HepG2 (cell line): Measurements from ENCODE around the gene JAGN1. TPM values are rescaled to one million over a fixed set of nuclear protein-coding genes. Genes with fewer than 3 reads are reported as not detected.

ENCODE experiments used
- AGO2 ChIP-seq: fragments of 200-400 bp; formaldehyde crosslinking; optimal IDR thresholded peaks from 2 replicates; pipeline ENCODE3; 2017; ENCODE audit warnings: mild to moderate bottlenecking, low read depth, low read length, moderate library complexity
- GATA4 ChIP-seq: sonication (generic); IDR thresholded peaks from 2 replicates; pipeline ENCODE4 v1.6.1; 2016; ENCODE audit warnings: antibody characterized with exemption, low read depth, borderline replicate concordance
- SCMH1 ChIP-seq: sonication (generic); formaldehyde crosslinking; IDR thresholded peaks from 2 replicates; pipeline ENCODE4 v1.9.0; 2021; ENCODE audit warnings: missing genetic modification reagents, mild to moderate bottlenecking, borderline replicate concordance
- ZNF543 ChIP-seq: sonication (generic); formaldehyde crosslinking; IDR thresholded peaks from 2 replicates; pipeline ENCODE4 v1.4.0; 2020; ENCODE audit warnings: mild to moderate bottlenecking, missing genetic modification reagents
- ZNF557 ChIP-seq: sonication (generic); formaldehyde crosslinking; IDR thresholded peaks from 2 replicates; pipeline ENCODE4 v1.4.0; 2020; ENCODE audit warnings: missing genetic modification reagents
- ZNF746 ChIP-seq: sonication (generic); formaldehyde crosslinking; IDR thresholded peaks from 2 replicates; pipeline ENCODE4 v1.8.0; 2022; ENCODE audit warnings: mild to moderate bottlenecking, missing genetic modification reagents
- ZNF782 ChIP-seq: sonication (generic); formaldehyde crosslinking; IDR thresholded peaks from 2 replicates; pipeline ENCODE4 v1.4.0; 2020; ENCODE audit warnings: missing genetic modification reagents, mild to moderate bottlenecking, borderline replicate concordance
- polyA plus RNA-seq, 8 experiments: library from polyadenylated mRNA; depleted of rRNA in 3 of 8; stranded (reverse) in 7 of 8; unstranded in 1 of 8; fragments of >200 nt; fragmentation: Illumina TruSeq in 4 of 8; extraction: Trizol in 4 of 8; gene quantifications; 2 replicates each; pipeline versions ENCODE4 v1.2.1 to v1.2.3, GENCODE V29; 2011 to 2016; ENCODE audit warnings: low read depth in 4 of 8, missing spikeins in 1 of 8, mixed read lengths in 1 of 8; ENCODE audit not compliant: insufficient read depth in 1 of 8
- total RNA-seq, 5 experiments: library from RNA; depleted of rRNA; stranded (reverse); fragments of >200 nt; fragmentation: Illumina TruSeq; extraction: Trizol; gene quantifications; 2 replicates each; pipeline ENCODE4 v1.2.3, GENCODE V29; 2016; ENCODE audit warnings: low read depth in 1 of 5
- TF ChIP-seq, protein P1 (sequence below): sonication (generic); formaldehyde crosslinking; IDR thresholded peaks from 2 replicates; pipeline ENCODE4 v1.5.0; 2020; ENCODE audit warnings: mild to moderate bottlenecking, missing genetic modification reagents, borderline replicate concordance
- TF ChIP-seq, protein P2 (sequence below): IDR thresholded peaks from 2 replicates; pipeline ENCODE4 v1.6.1; 2016; ENCODE audit warnings: low read depth, missing genetic modification reagents, missing compliant biosample characterization
- TF ChIP-seq, protein P3 (sequence below): sonication (generic); formaldehyde crosslinking; IDR thresholded peaks from 2 replicates; pipeline ENCODE4 v1.5.0; 2020; ENCODE audit warnings: missing genetic modification reagents
- TF ChIP-seq, protein P4 (sequence below): sonication (generic); formaldehyde crosslinking; IDR thresholded peaks from 2 replicates; pipeline ENCODE4 v1.4.0; 2020; ENCODE audit warnings: missing genetic modification reagents
- TF ChIP-seq, protein P5 (sequence below): sonication (generic); formaldehyde crosslinking; IDR thresholded peaks from 2 replicates; pipeline ENCODE4 v1.8.0; 2023; ENCODE audit warnings: mild to moderate bottlenecking, missing genetic modification reagents

The JAGN1 gene
- total and polyA plus RNA-seq, 2 of the 13 experiments (the other 11 are each of a cell fraction or from before 2014, with no cell fraction given): 49.9 to 50.9 TPM

DNA sequence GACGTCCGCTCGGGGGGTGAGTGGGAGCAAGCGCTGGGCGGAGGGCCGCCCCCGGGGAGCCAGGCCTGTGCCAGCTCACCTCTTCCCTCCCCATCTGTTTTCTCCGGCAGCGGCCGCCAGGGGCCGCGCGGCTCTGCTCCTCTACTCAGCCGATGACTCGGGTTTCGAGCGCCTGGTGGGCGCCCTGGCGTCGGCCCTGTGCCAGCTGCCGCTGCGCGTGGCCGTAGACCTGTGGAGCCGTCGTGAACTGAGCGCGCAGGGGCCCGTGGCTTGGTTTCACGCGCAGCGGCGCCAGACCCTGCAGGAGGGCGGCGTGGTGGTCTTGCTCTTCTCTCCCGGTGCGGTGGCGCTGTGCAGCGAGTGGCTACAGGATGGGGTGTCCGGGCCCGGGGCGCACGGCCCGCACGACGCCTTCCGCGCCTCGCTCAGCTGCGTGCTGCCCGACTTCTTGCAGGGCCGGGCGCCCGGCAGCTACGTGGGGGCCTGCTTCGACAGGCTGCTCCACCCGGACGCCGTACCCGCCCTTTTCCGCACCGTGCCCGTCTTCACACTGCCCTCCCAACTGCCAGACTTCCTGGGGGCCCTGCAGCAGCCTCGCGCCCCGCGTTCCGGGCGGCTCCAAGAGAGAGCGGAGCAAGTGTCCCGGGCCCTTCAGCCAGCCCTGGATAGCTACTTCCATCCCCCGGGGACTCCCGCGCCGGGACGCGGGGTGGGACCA, 42.6 kb downstream of the JAGN1 start (continued):
- TF ChIP-seq, protein P1, sequence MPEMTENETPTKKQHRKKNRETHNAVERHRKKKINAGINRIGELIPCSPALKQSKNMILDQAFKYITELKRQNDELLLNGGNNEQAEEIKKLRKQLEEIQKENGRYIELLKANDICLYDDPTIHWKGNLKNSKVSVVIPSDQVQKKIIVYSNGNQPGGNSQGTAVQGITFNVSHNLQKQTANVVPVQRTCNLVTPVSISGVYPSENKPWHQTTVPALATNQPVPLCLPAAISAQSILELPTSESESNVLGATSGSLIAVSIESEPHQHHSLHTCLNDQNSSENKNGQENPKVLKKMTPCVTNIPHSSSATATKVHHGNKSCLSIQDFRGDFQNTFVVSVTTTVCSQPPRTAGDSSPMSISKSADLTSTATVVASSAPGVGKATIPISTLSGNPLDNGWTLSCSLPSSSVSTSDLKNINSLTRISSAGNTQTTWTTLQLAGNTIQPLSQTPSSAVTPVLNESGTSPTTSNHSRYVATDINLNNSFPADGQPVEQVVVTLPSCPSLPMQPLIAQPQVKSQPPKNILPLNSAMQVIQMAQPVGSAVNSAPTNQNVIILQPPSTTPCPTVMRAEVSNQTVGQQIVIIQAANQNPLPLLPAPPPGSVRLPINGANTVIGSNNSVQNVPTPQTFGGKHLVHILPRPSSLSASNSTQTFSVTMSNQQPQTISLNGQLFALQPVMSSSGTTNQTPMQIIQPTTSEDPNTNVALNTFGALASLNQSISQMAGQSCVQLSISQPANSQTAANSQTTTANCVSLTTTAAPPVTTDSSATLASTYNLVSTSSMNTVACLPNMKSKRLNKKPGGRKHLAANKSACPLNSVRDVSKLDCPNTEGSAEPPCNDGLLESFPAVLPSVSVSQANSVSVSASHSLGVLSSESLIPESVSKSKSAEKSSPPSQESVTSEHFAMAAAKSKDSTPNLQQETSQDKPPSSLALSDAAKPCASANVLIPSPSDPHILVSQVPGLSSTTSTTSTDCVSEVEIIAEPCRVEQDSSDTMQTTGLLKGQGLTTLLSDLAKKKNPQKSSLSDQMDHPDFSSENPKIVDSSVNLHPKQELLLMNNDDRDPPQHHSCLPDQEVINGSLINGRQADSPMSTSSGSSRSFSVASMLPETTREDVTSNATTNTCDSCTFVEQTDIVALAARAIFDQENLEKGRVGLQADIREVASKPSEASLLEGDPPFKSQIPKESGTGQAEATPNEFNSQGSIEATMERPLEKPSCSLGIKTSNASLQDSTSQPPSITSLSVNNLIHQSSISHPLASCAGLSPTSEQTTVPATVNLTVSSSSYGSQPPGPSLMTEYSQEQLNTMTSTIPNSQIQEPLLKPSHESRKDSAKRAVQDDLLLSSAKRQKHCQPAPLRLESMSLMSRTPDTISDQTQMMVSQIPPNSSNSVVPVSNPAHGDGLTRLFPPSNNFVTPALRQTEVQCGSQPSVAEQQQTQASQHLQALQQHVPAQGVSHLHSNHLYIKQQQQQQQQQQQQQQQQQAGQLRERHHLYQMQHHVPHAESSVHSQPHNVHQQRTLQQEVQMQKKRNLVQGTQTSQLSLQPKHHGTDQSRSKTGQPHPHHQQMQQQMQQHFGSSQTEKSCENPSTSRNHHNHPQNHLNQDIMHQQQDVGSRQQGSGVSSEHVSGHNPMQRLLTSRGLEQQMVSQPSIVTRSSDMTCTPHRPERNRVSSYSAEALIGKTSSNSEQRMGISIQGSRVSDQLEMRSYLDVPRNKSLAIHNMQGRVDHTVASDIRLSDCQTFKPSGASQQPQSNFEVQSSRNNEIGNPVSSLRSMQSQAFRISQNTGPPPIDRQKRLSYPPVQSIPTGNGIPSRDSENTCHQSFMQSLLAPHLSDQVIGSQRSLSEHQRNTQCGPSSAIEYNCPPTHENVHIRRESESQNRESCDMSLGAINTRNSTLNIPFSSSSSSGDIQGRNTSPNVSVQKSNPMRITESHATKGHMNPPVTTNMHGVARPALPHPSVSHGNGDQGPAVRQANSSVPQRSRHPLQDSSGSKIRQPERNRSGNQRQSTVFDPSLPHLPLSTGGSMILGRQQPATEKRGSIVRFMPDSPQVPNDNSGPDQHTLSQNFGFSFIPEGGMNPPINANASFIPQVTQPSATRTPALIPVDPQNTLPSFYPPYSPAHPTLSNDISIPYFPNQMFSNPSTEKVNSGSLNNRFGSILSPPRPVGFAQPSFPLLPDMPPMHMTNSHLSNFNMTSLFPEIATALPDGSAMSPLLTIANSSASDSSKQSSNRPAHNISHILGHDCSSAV (CRISPR knock-in tag): peak; percentile 13; the same call in 1 of the 2 replicates
- TF ChIP-seq GATA4 (no peak), ZNF782 (peak; percentile 71; the same call in 1 of the 2 replicates), AGO2 (peak; percentile 86), ZNF557 (CRISPR knock-in tag) (peak; percentile 42; the same call in 1 of the 2 replicates), SCMH1 (CRISPR knock-in tag) (no peak), ZNF543 (CRISPR knock-in tag) (peak; percentile 66; the same call in 1 of the 2 replicates), ZNF746 (CRISPR knock-in tag) (no peak)
- TF ChIP-seq, protein P2, sequence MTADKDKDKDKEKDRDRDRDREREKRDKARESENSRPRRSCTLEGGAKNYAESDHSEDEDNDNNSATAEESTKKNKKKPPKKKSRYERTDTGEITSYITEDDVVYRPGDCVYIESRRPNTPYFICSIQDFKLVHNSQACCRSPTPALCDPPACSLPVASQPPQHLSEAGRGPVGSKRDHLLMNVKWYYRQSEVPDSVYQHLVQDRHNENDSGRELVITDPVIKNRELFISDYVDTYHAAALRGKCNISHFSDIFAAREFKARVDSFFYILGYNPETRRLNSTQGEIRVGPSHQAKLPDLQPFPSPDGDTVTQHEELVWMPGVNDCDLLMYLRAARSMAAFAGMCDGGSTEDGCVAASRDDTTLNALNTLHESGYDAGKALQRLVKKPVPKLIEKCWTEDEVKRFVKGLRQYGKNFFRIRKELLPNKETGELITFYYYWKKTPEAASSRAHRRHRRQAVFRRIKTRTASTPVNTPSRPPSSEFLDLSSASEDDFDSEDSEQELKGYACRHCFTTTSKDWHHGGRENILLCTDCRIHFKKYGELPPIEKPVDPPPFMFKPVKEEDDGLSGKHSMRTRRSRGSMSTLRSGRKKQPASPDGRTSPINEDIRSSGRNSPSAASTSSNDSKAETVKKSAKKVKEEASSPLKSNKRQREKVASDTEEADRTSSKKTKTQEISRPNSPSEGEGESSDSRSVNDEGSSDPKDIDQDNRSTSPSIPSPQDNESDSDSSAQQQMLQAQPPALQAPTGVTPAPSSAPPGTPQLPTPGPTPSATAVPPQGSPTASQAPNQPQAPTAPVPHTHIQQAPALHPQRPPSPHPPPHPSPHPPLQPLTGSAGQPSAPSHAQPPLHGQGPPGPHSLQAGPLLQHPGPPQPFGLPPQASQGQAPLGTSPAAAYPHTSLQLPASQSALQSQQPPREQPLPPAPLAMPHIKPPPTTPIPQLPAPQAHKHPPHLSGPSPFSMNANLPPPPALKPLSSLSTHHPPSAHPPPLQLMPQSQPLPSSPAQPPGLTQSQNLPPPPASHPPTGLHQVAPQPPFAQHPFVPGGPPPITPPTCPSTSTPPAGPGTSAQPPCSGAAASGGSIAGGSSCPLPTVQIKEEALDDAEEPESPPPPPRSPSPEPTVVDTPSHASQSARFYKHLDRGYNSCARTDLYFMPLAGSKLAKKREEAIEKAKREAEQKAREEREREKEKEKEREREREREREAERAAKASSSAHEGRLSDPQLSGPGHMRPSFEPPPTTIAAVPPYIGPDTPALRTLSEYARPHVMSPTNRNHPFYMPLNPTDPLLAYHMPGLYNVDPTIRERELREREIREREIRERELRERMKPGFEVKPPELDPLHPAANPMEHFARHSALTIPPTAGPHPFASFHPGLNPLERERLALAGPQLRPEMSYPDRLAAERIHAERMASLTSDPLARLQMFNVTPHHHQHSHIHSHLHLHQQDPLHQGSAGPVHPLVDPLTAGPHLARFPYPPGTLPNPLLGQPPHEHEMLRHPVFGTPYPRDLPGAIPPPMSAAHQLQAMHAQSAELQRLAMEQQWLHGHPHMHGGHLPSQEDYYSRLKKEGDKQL (CRISPR knock-in tag): no peak
- TF ChIP-seq, protein P3, sequence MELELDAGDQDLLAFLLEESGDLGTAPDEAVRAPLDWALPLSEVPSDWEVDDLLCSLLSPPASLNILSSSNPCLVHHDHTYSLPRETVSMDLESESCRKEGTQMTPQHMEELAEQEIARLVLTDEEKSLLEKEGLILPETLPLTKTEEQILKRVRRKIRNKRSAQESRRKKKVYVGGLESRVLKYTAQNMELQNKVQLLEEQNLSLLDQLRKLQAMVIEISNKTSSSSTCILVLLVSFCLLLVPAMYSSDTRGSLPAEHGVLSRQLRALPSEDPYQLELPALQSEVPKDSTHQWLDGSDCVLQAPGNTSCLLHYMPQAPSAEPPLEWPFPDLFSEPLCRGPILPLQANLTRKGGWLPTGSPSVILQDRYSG (CRISPR knock-in tag): peak; percentile 15
- TF ChIP-seq, protein P4, sequence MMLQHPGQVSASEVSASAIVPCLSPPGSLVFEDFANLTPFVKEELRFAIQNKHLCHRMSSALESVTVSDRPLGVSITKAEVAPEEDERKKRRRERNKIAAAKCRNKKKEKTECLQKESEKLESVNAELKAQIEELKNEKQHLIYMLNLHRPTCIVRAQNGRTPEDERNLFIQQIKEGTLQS (CRISPR knock-in tag): peak; percentile 15; the same call in 1 of the 2 replicates
- TF ChIP-seq, protein P5, sequence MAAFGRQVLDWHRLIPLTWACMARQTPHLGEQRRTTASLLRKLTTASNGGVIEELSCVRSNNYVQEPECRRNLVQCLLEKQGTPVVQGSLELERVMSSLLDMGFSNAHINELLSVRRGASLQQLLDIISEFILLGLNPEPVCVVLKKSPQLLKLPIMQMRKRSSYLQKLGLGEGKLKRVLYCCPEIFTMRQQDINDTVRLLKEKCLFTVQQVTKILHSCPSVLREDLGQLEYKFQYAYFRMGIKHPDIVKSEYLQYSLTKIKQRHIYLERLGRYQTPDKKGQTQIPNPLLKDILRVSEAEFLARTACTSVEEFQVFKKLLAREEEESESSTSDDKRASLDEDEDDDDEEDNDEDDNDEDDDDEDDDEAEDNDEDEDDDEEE (CRISPR knock-in tag): 0 out of 2 replicates have a peak, but pooled peaks have one; percentile 73
